Measurements from ENCODE around the gene ARNT2.

Gene ARNT2

GRCh38 chr15:80419546-80419945 lies 15.4 kb downstream of the ARNT2 start:
- H2BK15ac ChIP-seq (replicated peaks; ENCODE audit: low read depth), result no peak overlapping the region
- no peak overlapping the region for H3K18ac ChIP-seq (ENCODE audit: low read length)
- no CpG with 5 or more reads among the region's 5 CpGs for WGBS (ENCODE audit: extremely low coverage, insufficient coverage, low lambda C conversion rate)
- H3K4me1 ChIP-seq (ENCODE audit: control insufficient read depth, low read depth, low read length), result no peaks in the 10 kb centered on the region
- H3K4me2 ChIP-seq (ENCODE audit: low read length), result no peak overlapping the region
- H3K36me3 ChIP-seq (ENCODE audit: control insufficient read depth, insufficient read depth, low read length), result no peaks in the 10 kb centered on the region
- H3K4me3 ChIP-seq (ENCODE audit: low read length), result no peak overlapping the region
- DNase-seq, result no peak
- no peak overlapping the region for H2BK120ac ChIP-seq (ENCODE audit: low read depth, low read length)
- no peak overlapping the region for H3K9ac ChIP-seq (ENCODE audit: low read length)
- no peak overlapping the region for H2BK5ac ChIP-seq (ENCODE audit: low read length)
- H2AK5ac ChIP-seq (ENCODE audit: low read length), result no peak overlapping the region
- no peak overlapping the region for H4K5ac ChIP-seq (ENCODE audit: low read length)
- H3K79me2 ChIP-seq (ENCODE audit: control insufficient read depth, insufficient read depth, low read length), result no peaks in the 10 kb centered on the region
- no peak overlapping the region for H3K23ac ChIP-seq (ENCODE audit: low read length)
- H3K27ac ChIP-seq (ENCODE audit: low read depth, low read length), result no peak overlapping the region
- no peak overlapping the region for H4K8ac ChIP-seq (ENCODE audit: low read depth, low read length)
- H3K27me3 ChIP-seq (ENCODE audit: insufficient read depth, low read length, poor library complexity), result no peaks in the 10 kb centered on the region
- no peak overlapping the region for H3K56ac ChIP-seq (ENCODE audit: low read length)
- no peaks in the 10 kb centered on the region for H3K79me1 ChIP-seq (ENCODE audit: low read length)
- no peak overlapping the region for H3K4ac ChIP-seq (ENCODE audit: low read depth, low read length)

- H3K27ac ChIP-seq (ENCODE audit: low read depth, low read length), result no peak overlapping the region
- no peak overlapping the region for H4K8ac ChIP-seq (ENCODE audit: low read depth, low read length)
- no peak overlapping the region for H3K56ac ChIP-seq (ENCODE audit: low read length)
- H3K18ac ChIP-seq (ENCODE audit: low read length), result no peak overlapping the region
- no peak overlapping the region for H2BK15ac ChIP-seq (replicated peaks; ENCODE audit: low read depth)
- H2BK5ac ChIP-seq (ENCODE audit: low read length), result no peak overlapping the region
- H3K27me3 ChIP-seq (ENCODE audit: insufficient read depth, low read length, poor library complexity), result no peaks in the 10 kb centered on the region
- no peak for DNase-seq
- no peak overlapping the region for H3K9ac ChIP-seq (ENCODE audit: low read length)
- H3K79me2 ChIP-seq (ENCODE audit: control insufficient read depth, insufficient read depth, low read length), result no peaks in the 10 kb centered on the region
- H3K4ac ChIP-seq (ENCODE audit: low read depth, low read length), result no peak overlapping the region
- H3K23ac ChIP-seq (ENCODE audit: low read length), result no peak overlapping the region
- no peak overlapping the region for H3K4me3 ChIP-seq (ENCODE audit: low read length)
- H2AK5ac ChIP-seq (ENCODE audit: low read length), result no peak overlapping the region
- no peaks in the 10 kb centered on the region for H3K79me1 ChIP-seq (ENCODE audit: low read length)
- H3K4me2 ChIP-seq (ENCODE audit: low read length), result no peak overlapping the region
- no peak overlapping the region for H4K5ac ChIP-seq (ENCODE audit: low read length)
- WGBS (ENCODE audit: extremely low coverage, insufficient coverage, low lambda C conversion rate), result no CpG with 5 or more reads among the region's 2 CpGs
- H3K36me3 ChIP-seq (ENCODE audit: control insufficient read depth, insufficient read depth, low read length), result no peaks in the 10 kb centered on the region
- H3K4me1 ChIP-seq (ENCODE audit: control insufficient read depth, low read depth, low read length), result no peaks in the 10 kb centered on the region
- H2BK120ac ChIP-seq (ENCODE audit: low read depth, low read length), result no peak overlapping the region
Observed at GRCh38 chr15:80420658-80421057, 16.5 kb downstream of the ARNT2 start.

GRCh38 chr15:80423215-80423614 lies 19.0 kb downstream of the ARNT2 start:
- Histone ChIP-seq H3K79me1 (ENCODE audit: low read length) (no peaks in the 10 kb centered on the region), H2AK5ac (ENCODE audit: low read length) (no peak overlapping the region), H3K4me3 (ENCODE audit: low read length) (no peak overlapping the region), H3K56ac (ENCODE audit: low read length) (no peak overlapping the region), H3K18ac (ENCODE audit: low read length) (no peak overlapping the region), H3K4me2 (ENCODE audit: low read length) (no peak overlapping the region), H2BK120ac (ENCODE audit: low read depth, low read length) (no peak overlapping the region), H3K9ac (ENCODE audit: low read length) (no peak overlapping the region), H3K27me3 (ENCODE audit: insufficient read depth, low read length, poor library complexity) (no peaks in the 10 kb centered on the region), H3K36me3 (ENCODE audit: control insufficient read depth, insufficient read depth, low read length) (no peaks in the 10 kb centered on the region), H4K5ac (ENCODE audit: low read length) (no peak overlapping the region), H3K27ac (ENCODE audit: low read depth, low read length) (no peak overlapping the region), H2BK5ac (ENCODE audit: low read length) (no peak overlapping the region), H2BK15ac (replicated peaks; ENCODE audit: low read depth) (no peak overlapping the region), H3K4me1 (ENCODE audit: control insufficient read depth, low read depth, low read length) (no peaks in the 10 kb centered on the region), H3K79me2 (ENCODE audit: control insufficient read depth, insufficient read depth, low read length) (no peaks in the 10 kb centered on the region), H3K23ac (ENCODE audit: low read length) (no peak overlapping the region), H4K8ac (ENCODE audit: low read depth, low read length) (no peak overlapping the region), H3K4ac (ENCODE audit: low read depth, low read length) (no peak overlapping the region)
- no peak for DNase-seq
- no CpG with 5 or more reads among the region's 4 CpGs for WGBS (ENCODE audit: extremely low coverage, insufficient coverage, low lambda C conversion rate)

GRCh38 chr15:80424381-80424780 lies 20.2 kb downstream of the ARNT2 start:
- no peaks in the 10 kb centered on the region for H3K27me3 ChIP-seq (ENCODE audit: insufficient read depth, low read length, poor library complexity)
- no peak overlapping the region for H2BK120ac ChIP-seq (ENCODE audit: low read depth, low read length)
- H3K27ac ChIP-seq (ENCODE audit: low read depth, low read length), result no peak overlapping the region
- H2AK5ac ChIP-seq (ENCODE audit: low read length), result no peak overlapping the region
- no peak overlapping the region for H4K8ac ChIP-seq (ENCODE audit: low read depth, low read length)
- no peaks in the 10 kb centered on the region for H3K4me1 ChIP-seq (ENCODE audit: control insufficient read depth, low read depth, low read length)
- no peaks in the 10 kb centered on the region for H3K79me2 ChIP-seq (ENCODE audit: control insufficient read depth, insufficient read depth, low read length)
- H3K79me1 ChIP-seq (ENCODE audit: low read length), result no peaks in the 10 kb centered on the region
- no peak overlapping the region for H3K23ac ChIP-seq (ENCODE audit: low read length)
- no peak overlapping the region for H3K4ac ChIP-seq (ENCODE audit: low read depth, low read length)
- no peak overlapping the region for H2BK5ac ChIP-seq (ENCODE audit: low read length)
- no peak overlapping the region for H3K4me2 ChIP-seq (ENCODE audit: low read length)
- no peak for DNase-seq
- H3K36me3 ChIP-seq (ENCODE audit: control insufficient read depth, insufficient read depth, low read length), result no peaks in the 10 kb centered on the region
- WGBS (ENCODE audit: extremely low coverage, insufficient coverage, low lambda C conversion rate), result no CpG with 5 or more reads among the region's 2 CpGs
- no peak overlapping the region for H3K4me3 ChIP-seq (ENCODE audit: low read length)
- H3K9ac ChIP-seq (ENCODE audit: low read length), result no peak overlapping the region
- no peak overlapping the region for H3K18ac ChIP-seq (ENCODE audit: low read length)
- no peak overlapping the region for H3K56ac ChIP-seq (ENCODE audit: low read length)
- no peak overlapping the region for H4K5ac ChIP-seq (ENCODE audit: low read length)
- H2BK15ac ChIP-seq (replicated peaks; ENCODE audit: low read depth), result no peak overlapping the region

- Histone ChIP-seq H3K27ac (ENCODE audit: low read depth, low read length) (no peak overlapping the region), H2BK120ac (ENCODE audit: low read depth, low read length) (no peak overlapping the region), H3K9ac (ENCODE audit: low read length) (no peak overlapping the region), H4K8ac (ENCODE audit: low read depth, low read length) (no peak overlapping the region), H3K27me3 (ENCODE audit: insufficient read depth, low read length, poor library complexity) (no peaks in the 10 kb centered on the region), H4K5ac (ENCODE audit: low read length) (no peak overlapping the region), H2AK5ac (ENCODE audit: low read length) (no peak overlapping the region), H2BK5ac (ENCODE audit: low read length) (no peak overlapping the region), H2BK15ac (replicated peaks; ENCODE audit: low read depth) (no peak overlapping the region), H3K23ac (ENCODE audit: low read length) (no peak overlapping the region), H3K4ac (ENCODE audit: low read depth, low read length) (no peak overlapping the region), H3K36me3 (ENCODE audit: control insufficient read depth, insufficient read depth, low read length) (no peaks in the 10 kb centered on the region), H3K18ac (ENCODE audit: low read length) (no peak overlapping the region), H3K4me1 (ENCODE audit: control insufficient read depth, low read depth, low read length) (no peaks in the 10 kb centered on the region), H3K79me2 (ENCODE audit: control insufficient read depth, insufficient read depth, low read length) (no peaks in the 10 kb centered on the region), H3K56ac (ENCODE audit: low read length) (no peak overlapping the region), H3K4me2 (ENCODE audit: low read length) (no peak overlapping the region), H3K4me3 (ENCODE audit: low read length) (no peak overlapping the region), H3K79me1 (ENCODE audit: low read length) (no peaks in the 10 kb centered on the region)
- WGBS (ENCODE audit: extremely low coverage, insufficient coverage, low lambda C conversion rate), result no CpG with 5 or more reads among the region's 3 CpGs
- no peak for DNase-seq
Observed at GRCh38 chr15:80426316-80426715, 22.1 kb downstream of the ARNT2 start.

- Histone ChIP-seq H2AK5ac (ENCODE audit: low read length) (no peak overlapping the region), H3K27ac (ENCODE audit: low read depth, low read length) (no peak overlapping the region), H2BK120ac (ENCODE audit: low read depth, low read length) (no peak overlapping the region), H3K36me3 (ENCODE audit: control insufficient read depth, insufficient read depth, low read length) (no peaks in the 10 kb centered on the region), H3K18ac (ENCODE audit: low read length) (no peak overlapping the region), H2BK15ac (replicated peaks; ENCODE audit: low read depth) (no peak overlapping the region), H3K4me3 (ENCODE audit: low read length) (no peak overlapping the region), H3K4ac (ENCODE audit: low read depth, low read length) (no peak overlapping the region), H3K79me1 (ENCODE audit: low read length) (no peaks in the 10 kb centered on the region), H4K5ac (ENCODE audit: low read length) (no peak overlapping the region), H4K8ac (ENCODE audit: low read depth, low read length) (no peak overlapping the region), H3K4me1 (ENCODE audit: control insufficient read depth, low read depth, low read length) (no peaks in the 10 kb centered on the region), H3K27me3 (ENCODE audit: insufficient read depth, low read length, poor library complexity) (no peaks in the 10 kb centered on the region), H3K9ac (ENCODE audit: low read length) (no peak overlapping the region), H2BK5ac (ENCODE audit: low read length) (no peak overlapping the region), H3K23ac (ENCODE audit: low read length) (no peak overlapping the region), H3K79me2 (ENCODE audit: control insufficient read depth, insufficient read depth, low read length) (no peaks in the 10 kb centered on the region), H3K56ac (ENCODE audit: low read length) (no peak overlapping the region), H3K4me2 (ENCODE audit: low read length) (no peak overlapping the region)
- DNase-seq, result no peak
- no CpG with 5 or more reads among the region's 5 CpGs for WGBS (ENCODE audit: extremely low coverage, insufficient coverage, low lambda C conversion rate)
Observed at GRCh38 chr15:80429964-80430363, 25.8 kb downstream of the ARNT2 start.
